Upper lobe of left lung (tissue), 4 donors: ENCODE measurements around the gene DNASE2.

ENCODE experiments used
- POLR2A ChIP-seq, 4 donors: fragments of 450-650 bp; IDR thresholded peaks; one replicate each; pipeline ENCODE4 v1.5.1; 2016 to 2017; ENCODE audit warnings: antibody characterized with exemption in 4 of 4, mild to moderate bottlenecking in 2 of 4
- POLR2AphosphoS5 ChIP-seq, 2 donors: sonication (generic); formaldehyde crosslinking; IDR thresholded peaks; one replicate each; pipeline ENCODE4 v1.5.1; 2017; ENCODE audit warnings: antibody characterized with exemption in 2 of 2
- TF ChIP-seq, protein P1 (sequence below), 6 experiments: fragments of 450-650 bp in 4 of 6; fragments of 200-600 bp in 2 of 6; sonication (generic) in 2 of 6; IDR thresholded peaks; one replicate each; pipeline ENCODE4 v1.5.1; 2016 to 2019; ENCODE audit warnings: antibody characterized with exemption in 6 of 6

DNA sequence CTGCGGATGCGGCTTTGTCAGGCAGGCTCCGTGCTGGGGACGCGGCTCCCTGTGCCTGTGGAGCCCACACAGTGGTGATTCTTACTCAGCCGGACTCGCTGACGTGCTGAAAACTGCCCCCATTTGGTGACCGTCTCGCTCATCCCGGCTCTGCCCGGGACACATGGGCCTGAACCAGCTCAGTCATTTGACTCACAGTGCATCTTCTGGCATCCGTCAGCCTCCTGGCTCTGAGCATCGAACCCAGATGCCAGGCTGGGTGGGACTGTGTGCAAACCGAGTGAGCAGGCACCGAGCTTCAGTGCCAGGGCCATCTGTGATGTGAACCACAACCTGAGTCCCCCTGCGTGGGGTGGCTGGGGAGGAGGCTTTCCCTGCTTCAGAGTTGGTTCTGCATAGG, 15.2 kb upstream of the DNASE2 start:
- TF ChIP-seq POLR2AphosphoS5 (IDR thresholded peaks at IDR 0.05) (no peak), POLR2A (IDR thresholded peaks at IDR 0.05) (no peak)
- TF ChIP-seq, protein P1, sequence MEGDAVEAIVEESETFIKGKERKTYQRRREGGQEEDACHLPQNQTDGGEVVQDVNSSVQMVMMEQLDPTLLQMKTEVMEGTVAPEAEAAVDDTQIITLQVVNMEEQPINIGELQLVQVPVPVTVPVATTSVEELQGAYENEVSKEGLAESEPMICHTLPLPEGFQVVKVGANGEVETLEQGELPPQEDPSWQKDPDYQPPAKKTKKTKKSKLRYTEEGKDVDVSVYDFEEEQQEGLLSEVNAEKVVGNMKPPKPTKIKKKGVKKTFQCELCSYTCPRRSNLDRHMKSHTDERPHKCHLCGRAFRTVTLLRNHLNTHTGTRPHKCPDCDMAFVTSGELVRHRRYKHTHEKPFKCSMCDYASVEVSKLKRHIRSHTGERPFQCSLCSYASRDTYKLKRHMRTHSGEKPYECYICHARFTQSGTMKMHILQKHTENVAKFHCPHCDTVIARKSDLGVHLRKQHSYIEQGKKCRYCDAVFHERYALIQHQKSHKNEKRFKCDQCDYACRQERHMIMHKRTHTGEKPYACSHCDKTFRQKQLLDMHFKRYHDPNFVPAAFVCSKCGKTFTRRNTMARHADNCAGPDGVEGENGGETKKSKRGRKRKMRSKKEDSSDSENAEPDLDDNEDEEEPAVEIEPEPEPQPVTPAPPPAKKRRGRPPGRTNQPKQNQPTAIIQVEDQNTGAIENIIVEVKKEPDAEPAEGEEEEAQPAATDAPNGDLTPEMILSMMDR (IDR thresholded peaks at IDR 0.05): no peak
